Measurements from ENCODE around the gene ZNF254. TPM values are rescaled to one million over a fixed set of nuclear protein-coding genes. Genes with fewer than 3 reads are reported as not detected.

The ZNF254 gene
- total RNA-seq, 1 experiment from 2014 or later: 12.5 TPM

DNA sequence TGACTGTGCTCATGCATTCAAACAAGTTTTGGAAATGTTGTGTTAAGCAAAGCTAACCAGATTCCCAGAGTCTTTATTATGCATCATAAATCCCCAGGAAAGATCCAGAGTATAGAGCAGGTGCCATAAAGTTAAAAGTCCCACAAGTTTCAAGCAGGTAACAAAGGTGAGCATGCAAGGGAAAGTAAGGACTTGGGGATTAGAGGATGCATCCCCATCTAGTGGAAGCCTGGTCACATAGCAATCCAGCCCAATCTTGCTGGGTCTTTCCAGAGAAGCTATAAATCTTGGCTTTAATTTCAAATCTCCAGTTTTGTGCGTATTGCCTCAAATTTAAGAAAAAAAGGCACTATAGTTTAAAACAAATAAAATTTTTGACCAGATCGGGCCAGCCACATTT is 72.7 kb downstream of the ZNF254 start:
- no peaks in the 10 kb centered on the region for H3K79me2 ChIP-seq (ENCODE audit: low read depth)
- H4K20me1 ChIP-seq (ENCODE audit: insufficient read depth): no peaks in the 10 kb centered on the region
- H3K4me2 ChIP-seq: no peak overlapping the region
- no peaks in the 10 kb centered on the region for H3K4me1 ChIP-seq (replicated peaks; ENCODE audit: insufficient read depth)
- H3K9me2 ChIP-seq (ENCODE audit: insufficient read depth): no peaks in the 10 kb centered on the region
- peaks cover 24% of the 10 kb centered on the region for H3K9me3 ChIP-seq (ENCODE audit: insufficient read depth, low read depth)
- no peaks in the 10 kb centered on the region for H3K27me3 ChIP-seq (ENCODE audit: insufficient read depth, low read depth)
- H2AFZ ChIP-seq: no peak overlapping the region
- H3K27ac ChIP-seq: no peak overlapping the region
- peak; percentile 3 to 43 for DNase-seq
- TF ChIP-seq, protein P1, sequence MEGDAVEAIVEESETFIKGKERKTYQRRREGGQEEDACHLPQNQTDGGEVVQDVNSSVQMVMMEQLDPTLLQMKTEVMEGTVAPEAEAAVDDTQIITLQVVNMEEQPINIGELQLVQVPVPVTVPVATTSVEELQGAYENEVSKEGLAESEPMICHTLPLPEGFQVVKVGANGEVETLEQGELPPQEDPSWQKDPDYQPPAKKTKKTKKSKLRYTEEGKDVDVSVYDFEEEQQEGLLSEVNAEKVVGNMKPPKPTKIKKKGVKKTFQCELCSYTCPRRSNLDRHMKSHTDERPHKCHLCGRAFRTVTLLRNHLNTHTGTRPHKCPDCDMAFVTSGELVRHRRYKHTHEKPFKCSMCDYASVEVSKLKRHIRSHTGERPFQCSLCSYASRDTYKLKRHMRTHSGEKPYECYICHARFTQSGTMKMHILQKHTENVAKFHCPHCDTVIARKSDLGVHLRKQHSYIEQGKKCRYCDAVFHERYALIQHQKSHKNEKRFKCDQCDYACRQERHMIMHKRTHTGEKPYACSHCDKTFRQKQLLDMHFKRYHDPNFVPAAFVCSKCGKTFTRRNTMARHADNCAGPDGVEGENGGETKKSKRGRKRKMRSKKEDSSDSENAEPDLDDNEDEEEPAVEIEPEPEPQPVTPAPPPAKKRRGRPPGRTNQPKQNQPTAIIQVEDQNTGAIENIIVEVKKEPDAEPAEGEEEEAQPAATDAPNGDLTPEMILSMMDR (conservative IDR thresholded peaks at IDR 0.05): peak; percentile 71
- no peak for TF ChIP-seq EZH2 (IDR thresholded peaks at IDR 0.05; ENCODE audit: low read depth)
- no TSS peak for BruUV-seq (replicated peaks)
- intact Hi-C loops (cut with micrococcal nuclease; ENCODE audit: unreplicated experiment): loop anchor here (2.0 kb wide), 1 partner anchor 291 kb away; no protein-coding TSS in a partner anchor
- POLR2A ChIA-PET (ENCODE audit: unreplicated experiment): no interaction called here
- H3K36me3 ChIP-seq (ENCODE audit: low read depth): no peaks in the 10 kb centered on the region
- H3K4me3 ChIP-seq: no peak overlapping the region
- H3F3A ChIP-seq (ENCODE audit: insufficient read depth, low read depth): no peaks in the 10 kb centered on the region
- CTCF ChIA-PET: interaction anchor here (0.6 kb wide), 1 partner anchor 776 kb away, joined by 3 read pairs; no protein-coding TSS in a partner anchor

DNA sequence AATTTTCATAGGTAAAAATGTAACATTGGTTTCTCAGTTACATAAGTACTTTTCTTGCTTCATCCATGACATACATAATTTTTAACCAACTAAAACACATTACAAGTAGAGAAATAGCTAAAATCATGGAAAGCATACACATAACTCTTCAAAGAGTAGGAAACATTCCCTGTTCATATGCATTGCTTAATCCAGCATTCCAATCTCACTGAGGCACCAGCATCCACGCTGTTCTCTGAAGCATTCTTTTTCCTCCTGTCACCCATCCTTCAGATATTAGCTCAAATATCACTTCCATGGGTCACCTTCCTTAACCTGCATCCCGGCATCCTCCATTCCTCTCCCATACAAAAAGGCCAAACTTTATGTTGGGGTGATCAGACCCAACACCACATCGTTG is 79.1 kb downstream of the ZNF254 start:
- TF ChIP-seq, protein P1 (conservative IDR thresholded peaks at IDR 0.05): no peak
- TF ChIP-seq EZH2 (IDR thresholded peaks at IDR 0.05; ENCODE audit: low read depth): no peak
- Histone ChIP-seq H3K9me2 (ENCODE audit: insufficient read depth) (no peaks in the 10 kb centered on the region), H3K27ac (no peak overlapping the region), H3K79me2 (ENCODE audit: low read depth) (no peaks in the 10 kb centered on the region), H3K27me3 (ENCODE audit: insufficient read depth, low read depth) (no peaks in the 10 kb centered on the region), H3K9me3 (ENCODE audit: insufficient read depth, low read depth) (peaks cover 17% of the 10 kb centered on the region), H3K4me2 (no peak overlapping the region), H4K20me1 (ENCODE audit: insufficient read depth) (no peaks in the 10 kb centered on the region), H3K36me3 (ENCODE audit: low read depth) (no peaks in the 10 kb centered on the region), H3F3A (ENCODE audit: insufficient read depth, low read depth) (no peaks in the 10 kb centered on the region), H2AFZ (no peak overlapping the region), H3K4me3 (no peak overlapping the region), H3K4me1 (replicated peaks; ENCODE audit: insufficient read depth) (no peaks in the 10 kb centered on the region)
- no peak for DNase-seq
- intact Hi-C loops (cut with micrococcal nuclease; ENCODE audit: unreplicated experiment): no loop called here
- CTCF ChIA-PET: no interaction called here
- POLR2A ChIA-PET (ENCODE audit: unreplicated experiment): no interaction called here
- BruUV-seq (replicated peaks): no TSS peak

DNA sequence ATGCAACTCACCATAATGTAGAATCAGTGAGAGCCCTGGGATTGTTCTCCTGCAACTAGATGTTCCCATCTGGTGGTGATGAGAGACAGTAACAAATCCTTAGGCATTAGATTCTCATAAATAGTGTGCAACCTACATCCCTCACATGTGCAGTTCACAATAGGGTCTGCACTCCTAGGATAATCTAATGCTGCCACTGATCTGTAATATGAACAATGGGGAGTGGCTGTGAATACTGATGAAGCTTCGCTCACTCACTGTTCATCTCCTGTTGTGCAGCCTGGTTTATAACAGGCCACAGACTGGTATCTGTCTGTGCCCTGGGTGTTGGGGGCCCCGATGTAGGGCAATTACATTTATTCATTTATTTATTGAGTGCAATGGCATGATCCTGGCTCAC is 86.9 kb downstream of the ZNF254 start:
- no peak for DNase-seq
- intact Hi-C loops (cut with micrococcal nuclease; ENCODE audit: unreplicated experiment): no loop called here
- Histone ChIP-seq H3K9me3 (ENCODE audit: insufficient read depth, low read depth) (peaks cover 8% of the 10 kb centered on the region), H3K36me3 (ENCODE audit: low read depth) (no peaks in the 10 kb centered on the region), H2AFZ (no peak overlapping the region), H3K4me3 (no peak overlapping the region), H4K20me1 (ENCODE audit: insufficient read depth) (no peaks in the 10 kb centered on the region), H3F3A (ENCODE audit: insufficient read depth, low read depth) (no peaks in the 10 kb centered on the region), H3K4me1 (replicated peaks; ENCODE audit: insufficient read depth) (no peaks in the 10 kb centered on the region), H3K79me2 (ENCODE audit: low read depth) (no peaks in the 10 kb centered on the region), H3K4me2 (no peak overlapping the region), H3K9me2 (ENCODE audit: insufficient read depth) (no peaks in the 10 kb centered on the region), H3K27ac (no peak overlapping the region), H3K27me3 (ENCODE audit: insufficient read depth, low read depth) (peaks cover 13% of the 10 kb centered on the region; the same call in 1 of the 2 replicates)
- no peak for TF ChIP-seq EZH2 (IDR thresholded peaks at IDR 0.05; ENCODE audit: low read depth)
- TF ChIP-seq, protein P1 (conservative IDR thresholded peaks at IDR 0.05): no peak
- no TSS peak for BruUV-seq (replicated peaks)
- POLR2A ChIA-PET (ENCODE audit: unreplicated experiment): no interaction called here
- CTCF ChIA-PET: no interaction called here

Data from PC-9 (cell line).